ENCODE measurements around the gene TCF3.

GRCh38 chr19:1567848-1568227 is 84.6 kb downstream of the TCF3 start:
- TF ChIP-seq CTCF (conservative IDR thresholded peaks at IDR 0.05; ENCODE audit: low read length), result no peak
- no peak for TF ChIP-seq EZH2phosphoT487 (IDR thresholded peaks at IDR 0.05; ENCODE audit: borderline replicate concordance)
